Measurements from ENCODE around the gene TRPV2.

Gene TRPV2

DNA sequence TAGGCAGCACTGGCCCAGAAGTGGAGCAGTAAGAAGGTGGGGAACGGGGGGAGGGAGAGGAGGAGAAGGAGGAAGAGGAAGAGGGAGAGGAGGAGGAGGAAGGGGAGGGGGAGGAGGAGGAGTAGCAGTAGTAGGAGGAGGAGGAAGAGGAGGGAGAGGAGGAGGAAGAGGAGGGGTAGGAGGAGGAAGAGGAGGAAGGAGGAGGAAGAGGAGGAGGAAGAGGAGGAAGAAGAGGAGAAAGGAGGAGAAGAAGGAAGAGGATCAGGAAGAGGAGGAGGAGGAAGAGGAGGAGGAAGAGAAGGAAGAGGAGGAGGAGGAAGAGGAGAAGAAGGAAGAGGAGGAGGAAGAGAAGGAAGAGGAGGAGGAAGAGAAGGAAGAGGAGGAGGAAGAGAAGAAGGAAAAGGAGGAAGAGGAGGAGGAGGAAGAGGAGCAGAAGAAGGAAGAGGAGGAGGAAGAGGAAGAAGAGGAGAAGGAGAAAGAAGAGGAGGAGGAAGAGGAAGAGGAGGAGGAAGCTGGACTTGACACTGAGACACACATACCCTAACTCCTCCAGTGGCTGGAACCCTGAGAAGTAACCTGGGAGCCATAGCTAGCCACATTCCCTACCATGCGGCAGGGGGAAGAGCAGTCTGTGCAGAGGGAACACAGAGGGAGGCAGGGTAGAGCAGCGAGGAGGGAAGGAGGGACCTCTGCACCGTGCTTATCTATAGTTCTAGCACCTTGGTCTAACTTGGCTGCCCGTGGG, 40.8 kb downstream of the TRPV2 start:
- no peak for DNase-seq (ENCODE audit: low read depth, low spot score)

- DNase-seq (ENCODE audit: low read depth, low spot score): no peak
These were observed 41.5 kb downstream of the TRPV2 start for GRCh38 chr17:16456742-16457316.

DNA sequence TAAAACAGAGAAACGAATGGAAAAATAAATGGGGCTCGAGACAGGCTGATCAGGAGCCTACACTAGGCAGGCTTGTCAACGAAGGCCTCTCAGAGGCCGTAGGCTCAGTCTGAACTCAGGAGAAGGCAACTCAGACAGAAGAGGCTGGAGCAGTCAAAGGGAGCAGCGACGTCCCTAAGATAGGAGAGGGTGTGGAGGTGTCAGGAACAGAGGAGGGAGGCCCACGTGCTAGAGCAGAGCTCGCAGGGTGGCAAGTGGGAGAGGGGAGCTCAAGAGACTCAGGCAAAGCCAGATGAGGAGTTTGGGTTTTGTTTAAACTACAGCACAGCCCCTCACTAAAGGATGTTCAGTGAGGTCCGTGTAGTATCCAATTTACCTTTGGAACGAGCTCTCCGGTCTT, 43.9 kb downstream of the TRPV2 start:
- no peak for DNase-seq (ENCODE audit: low read depth, low spot score)

DNA sequence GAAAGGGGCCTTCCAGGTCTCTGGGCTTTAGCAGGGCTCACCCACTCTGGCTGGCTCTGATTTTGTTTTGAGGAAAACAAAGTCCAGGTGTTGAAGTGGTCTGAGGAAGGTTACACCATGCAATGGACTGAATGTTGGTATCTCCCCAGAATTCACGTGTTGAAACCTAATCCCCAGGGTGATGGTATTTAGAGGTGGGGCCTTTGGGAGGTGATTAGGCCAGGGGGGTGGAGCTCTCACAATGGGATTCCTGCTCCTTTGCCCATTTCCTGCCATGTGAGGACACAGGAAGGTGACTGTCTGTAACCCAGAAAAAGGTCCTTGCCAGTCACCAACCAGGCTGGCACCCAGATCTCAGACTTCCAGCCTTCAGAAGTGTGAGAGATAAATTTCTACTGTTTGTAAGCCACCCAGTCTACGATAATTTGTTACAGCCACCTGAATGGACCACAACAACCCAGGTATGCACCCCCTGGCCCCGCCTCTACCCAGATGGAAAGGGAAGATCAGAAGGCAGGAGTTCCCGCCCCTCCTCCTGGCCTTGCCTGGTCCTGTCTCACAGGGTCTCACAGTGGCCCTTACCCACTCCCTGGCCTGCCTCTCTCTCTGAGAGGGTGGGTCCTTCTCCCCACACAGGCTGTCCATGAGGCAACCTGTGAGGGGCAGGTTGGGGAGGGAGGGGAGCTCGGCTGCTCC, 44.6 kb downstream of the TRPV2 start:
- no peak for DNase-seq (ENCODE audit: low read depth, low spot score)

GRCh38 chr17:16460796-16461605, 45.6 kb downstream of the TRPV2 start:
- no peak for DNase-seq (ENCODE audit: low read depth, low spot score)

DNA sequence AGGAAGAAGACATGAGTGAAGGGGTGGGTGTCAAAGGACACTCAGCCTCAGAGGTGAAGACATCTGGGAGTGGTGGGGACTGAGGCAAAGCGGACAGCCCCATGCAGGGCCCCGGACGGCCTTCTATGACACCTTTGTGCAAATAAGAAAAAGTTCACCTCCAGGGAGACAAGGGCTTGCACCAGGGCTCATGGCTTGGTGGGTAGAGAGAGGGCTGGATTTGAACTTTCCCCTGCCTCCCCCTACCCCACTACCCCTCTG, 46.2 kb downstream of the TRPV2 start:
- DNase-seq (ENCODE audit: low read depth, low spot score): no peak

GRCh38 chr17:16462070-16462864, 46.9 kb downstream of the TRPV2 start:
- DNase-seq (ENCODE audit: low read depth, low spot score): no peak

DNA sequence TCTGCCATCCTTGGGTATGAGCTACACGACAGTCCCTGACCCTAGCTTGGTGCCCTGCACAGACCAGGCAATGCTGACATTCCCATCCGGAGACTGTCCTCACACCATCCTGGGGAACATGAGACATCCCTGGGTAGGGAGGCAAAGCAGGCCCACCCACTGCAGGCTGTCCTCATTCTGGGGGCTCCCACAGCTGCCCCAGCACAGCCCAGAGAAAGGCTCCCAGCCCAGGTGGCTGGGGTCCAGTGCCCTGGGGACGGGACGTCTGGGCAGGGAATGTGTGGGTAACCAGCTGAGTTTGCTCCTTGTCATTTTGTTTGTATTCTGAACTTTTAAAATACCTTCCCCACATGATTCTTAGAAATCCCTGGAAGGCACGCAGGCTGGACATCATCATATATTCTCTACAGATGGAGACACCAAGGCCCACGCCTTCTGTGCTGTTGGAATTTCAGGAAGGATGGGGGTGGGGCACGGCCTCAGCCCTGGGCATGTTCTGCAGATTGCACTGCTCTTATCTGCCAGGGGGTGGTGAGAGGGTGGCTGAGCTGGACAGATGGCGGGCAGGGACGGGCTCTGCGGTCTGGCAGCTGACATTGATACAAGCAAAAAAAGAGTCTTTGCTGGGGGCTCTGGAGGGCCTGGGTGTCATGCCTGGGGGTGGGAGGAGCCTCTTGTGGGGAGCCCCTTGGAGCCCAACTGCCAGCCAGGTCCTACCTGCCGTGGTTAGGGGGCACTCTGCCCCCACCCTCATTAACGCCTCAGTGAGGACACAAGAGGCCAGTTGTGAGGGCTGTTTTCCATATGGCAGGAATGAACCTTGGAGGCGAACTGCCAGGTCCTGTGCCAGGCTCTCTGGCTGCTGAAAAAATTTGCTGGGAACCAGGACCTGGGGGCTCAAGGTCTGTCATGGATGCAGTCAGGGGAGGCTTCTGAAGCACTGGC, 48.3 kb downstream of the TRPV2 start:
- no peak for DNase-seq (ENCODE audit: low read depth, low spot score)

DNA sequence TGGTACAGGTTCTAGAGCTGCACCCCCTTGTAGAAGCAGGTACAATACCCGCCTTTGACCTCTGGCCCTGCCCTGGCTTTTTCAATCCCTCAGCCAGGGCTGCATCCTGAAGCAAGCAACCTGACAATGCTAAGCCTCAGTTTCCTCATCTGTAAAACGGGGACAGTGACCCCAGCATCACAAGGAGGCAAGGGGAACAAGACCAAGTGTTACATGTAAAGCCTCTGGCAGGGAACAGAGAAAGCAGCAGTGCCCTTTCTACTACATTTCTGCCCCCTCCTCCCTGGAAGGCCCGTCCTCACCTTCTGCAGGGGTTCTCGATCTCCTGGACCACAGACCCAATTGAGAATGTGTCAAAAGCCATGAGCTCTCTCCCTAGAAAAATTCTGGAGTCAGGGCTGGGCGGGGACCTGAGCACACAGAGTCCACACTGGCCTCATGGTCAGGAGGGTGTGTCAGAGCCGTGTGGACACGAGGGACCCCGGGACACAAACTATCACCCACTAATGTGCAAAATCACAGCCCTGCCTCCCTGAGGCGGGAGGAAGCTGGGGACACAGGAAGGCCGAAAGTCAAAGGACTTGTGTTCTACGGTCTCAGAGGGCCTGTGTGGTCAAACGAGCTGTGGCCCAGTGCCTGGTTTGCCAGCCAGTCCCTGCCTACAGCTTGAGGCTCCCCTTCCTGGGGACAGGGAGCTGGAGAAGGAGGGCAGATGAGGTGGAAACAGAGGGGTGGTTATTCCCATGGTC, 49.1 kb downstream of the TRPV2 start:
- no peak for DNase-seq (ENCODE audit: low read depth, low spot score)

DNA sequence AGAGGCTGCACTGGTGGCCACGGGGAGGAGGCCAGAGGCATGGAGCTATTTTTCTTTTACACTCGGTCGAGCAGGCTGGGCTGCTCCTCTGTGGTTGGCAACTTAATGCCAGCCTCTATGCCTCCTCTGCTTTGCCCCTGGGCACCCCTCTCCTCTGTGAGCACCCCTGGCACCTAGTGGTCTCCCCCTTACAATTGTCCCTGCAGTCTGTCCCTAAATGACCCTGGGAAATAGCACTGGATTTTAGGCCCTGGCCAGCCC, 49.6 kb downstream of the TRPV2 start:
- no peak for DNase-seq (ENCODE audit: low read depth, low spot score)

DNA sequence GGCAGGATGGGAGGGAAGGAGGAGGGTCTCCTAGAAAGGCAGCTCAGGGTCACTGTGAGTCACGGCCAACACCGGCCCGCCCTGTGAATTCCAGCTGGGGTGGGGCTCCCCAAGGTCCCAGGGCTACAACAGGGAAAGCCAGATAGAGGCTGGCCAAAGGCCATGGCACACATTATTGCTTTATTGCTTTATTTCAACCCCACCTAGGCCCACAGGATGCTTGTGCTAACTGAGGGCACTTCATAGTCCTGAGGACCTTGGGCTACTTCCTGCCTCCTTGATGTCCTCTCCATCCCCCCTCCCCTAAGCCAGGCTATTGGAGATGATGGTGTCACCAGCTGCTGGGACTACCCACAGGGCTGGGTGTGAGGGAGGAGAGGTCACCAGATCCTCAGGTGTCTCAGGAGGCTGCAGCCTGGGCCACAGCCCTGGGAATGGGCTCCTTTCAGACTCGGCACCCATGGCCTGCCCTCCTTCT, 50.5 kb downstream of the TRPV2 start:
- DNase-seq (ENCODE audit: low read depth, low spot score): no peak

DNA sequence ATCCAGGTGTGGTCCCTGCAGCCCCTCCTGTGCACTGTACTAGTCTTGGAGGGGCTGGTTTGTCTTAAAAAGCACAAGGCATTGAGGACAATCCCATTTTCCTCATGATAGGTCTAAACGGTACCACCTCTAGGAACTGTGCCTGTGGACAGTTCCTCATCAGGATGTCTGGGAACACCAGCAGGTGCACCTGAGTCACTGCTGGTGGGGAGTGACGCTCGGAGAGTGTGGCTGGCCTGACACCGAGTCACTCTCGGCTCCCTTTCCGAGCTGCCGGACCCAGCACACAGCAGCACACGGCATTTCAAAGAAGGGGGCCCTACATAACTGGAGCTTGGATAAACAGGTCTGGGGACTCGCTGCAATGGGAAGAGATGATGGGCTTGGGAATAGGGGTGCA, 51.0 kb downstream of the TRPV2 start:
- no peak for DNase-seq (ENCODE audit: low read depth, low spot score)

GRCh38 chr17:16467044-16467443, 51.7 kb downstream of the TRPV2 start:
- no peak for DNase-seq (ENCODE audit: low read depth, low spot score)

GRCh38 chr17:16467886-16468285, 52.5 kb downstream of the TRPV2 start:
- DNase-seq (ENCODE audit: low read depth, low spot score): no peak

DNA sequence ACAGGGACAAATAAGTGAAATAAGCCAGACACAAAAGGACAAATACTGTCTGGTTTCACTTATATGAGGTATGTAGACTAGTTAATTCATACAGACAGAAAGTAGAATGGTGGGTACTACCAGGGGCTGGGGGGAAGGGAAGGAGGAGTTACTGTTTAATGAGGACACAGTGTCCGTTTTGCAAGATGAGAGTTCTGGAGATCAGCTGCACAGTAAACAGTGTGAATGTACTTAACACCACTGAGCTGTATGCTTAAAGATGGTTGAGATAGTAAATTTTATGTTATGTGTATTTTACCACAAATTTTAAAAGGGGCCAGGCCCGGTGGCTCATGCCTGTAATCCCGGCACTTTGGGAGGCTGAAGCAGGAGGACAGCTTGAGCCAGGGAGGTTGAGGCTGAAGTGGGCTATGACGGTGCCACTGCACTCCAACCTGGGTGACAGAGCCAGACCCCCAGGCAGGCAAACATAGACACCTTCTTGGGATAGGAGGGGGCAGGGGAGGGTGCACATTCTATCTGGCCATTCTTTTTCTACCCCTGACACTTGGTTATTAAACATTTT, 53.1 kb downstream of the TRPV2 start:
- DNase-seq (ENCODE audit: low read depth, low spot score): no peak

- DNase-seq (ENCODE audit: low read depth, low spot score): no peak
These were observed 54.9 kb downstream of the TRPV2 start for GRCh38 chr17:16470265-16470664.

DNA sequence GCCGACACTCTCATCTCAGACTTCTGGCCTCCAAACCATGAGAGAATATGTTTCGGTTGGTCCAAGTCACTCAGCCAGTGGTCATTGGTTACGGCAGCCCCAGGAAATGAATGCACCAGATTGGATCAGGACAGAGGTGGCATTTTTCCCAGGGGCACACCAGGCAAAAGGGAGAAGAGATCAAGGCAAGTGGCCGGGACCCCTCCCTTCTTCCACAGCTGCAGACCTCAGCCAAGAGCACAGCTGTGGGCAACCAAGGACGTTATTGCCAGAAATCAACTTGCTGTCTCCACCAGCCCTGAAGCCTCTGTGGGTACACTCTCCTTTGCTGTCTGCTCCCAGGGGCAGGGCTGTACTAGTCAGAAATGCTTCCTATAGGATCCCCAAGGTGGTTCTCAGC, 55.9 kb downstream of the TRPV2 start:
- DNase-seq (ENCODE audit: low read depth, low spot score): no peak

DNA sequence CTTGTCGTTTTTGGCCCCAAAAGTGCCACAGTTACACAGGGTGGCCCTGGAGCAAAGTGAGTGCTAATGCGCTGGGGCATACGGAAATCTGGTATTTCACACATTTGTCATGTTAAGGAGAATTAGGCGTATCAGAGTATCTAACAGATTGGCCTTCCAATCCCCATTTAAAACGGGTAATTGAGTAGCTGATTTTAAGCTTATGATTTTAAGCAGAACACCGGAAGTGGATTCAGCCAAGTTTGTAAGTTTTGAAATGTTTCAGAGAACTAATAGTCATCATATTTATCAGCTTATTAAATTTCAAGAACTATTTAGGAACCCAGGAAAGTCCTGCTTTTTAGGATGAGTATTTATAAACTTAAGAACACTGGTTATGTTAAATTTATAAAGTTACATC, 57.2 kb downstream of the TRPV2 start:
- DNase-seq (ENCODE audit: low read depth, low spot score): no peak
